GM21619 (cell line): Measurements from ENCODE around the gene PSMD12.
A peak's percentile ranks its signal among the peaks of the same experiment; 100 is the strongest.
"Not testable (repeated sequence)": the region's sequence is repeated elsewhere in the genome, so short reads cannot be mapped to it uniquely, and the experiment has no call there.

ENCODE experiments used
- ATAC-seq: cut with Tn5 transposase; IDR thresholded peaks from one replicate; pipeline ENCODE4 v1.9.1; 2021; ENCODE audit not compliant: unreplicated experiment

The PSMD12 gene

GRCh38 chr17:67366193-67367157, at the start of gene PSMD12:
TSS of gene PSMD12 (minus strand) at chr17:67366577. CDS start at chr17:67366519, 58 bp downstream.
- ATAC-seq, result peak; percentile 89

- ATAC-seq, result no peak
Measured at GRCh38 chr17:67415291-67415690, 48.9 kb upstream of the PSMD12 start.

- no peak for ATAC-seq
Measured at GRCh38 chr17:67414559-67414958, 48.2 kb upstream of the PSMD12 start.

GRCh38 chr17:67414130-67414529, 47.8 kb upstream of the PSMD12 start:
- ATAC-seq, result no peak

GRCh38 chr17:67413388-67413787, 47.0 kb upstream of the PSMD12 start:
- no peak for ATAC-seq

GRCh38 chr17:67412941-67413340, 46.6 kb upstream of the PSMD12 start:
- no peak for ATAC-seq

- no peak for ATAC-seq
Measured at GRCh38 chr17:67412032-67412431, 45.7 kb upstream of the PSMD12 start.

- no peak for ATAC-seq
Measured at GRCh38 chr17:67411397-67411796, 45.0 kb upstream of the PSMD12 start.

- not testable (repeated sequence) for ATAC-seq
Measured at GRCh38 chr17:67408455-67408830, 42.1 kb upstream of the PSMD12 start.

- no peak for ATAC-seq
Measured at GRCh38 chr17:67403483-67403882, 37.1 kb upstream of the PSMD12 start.

GRCh38 chr17:67403065-67403464, 36.7 kb upstream of the PSMD12 start:
- no peak for ATAC-seq

GRCh38 chr17:67401598-67402504, 35.5 kb upstream of the PSMD12 start:
- no peak for ATAC-seq

- no peak for ATAC-seq
Measured at GRCh38 chr17:67401106-67401505, 34.7 kb upstream of the PSMD12 start.

GRCh38 chr17:67400193-67400592, 33.8 kb upstream of the PSMD12 start:
- no peak for ATAC-seq

- no peak for ATAC-seq
Measured at GRCh38 chr17:67399676-67400075, 33.3 kb upstream of the PSMD12 start.

GRCh38 chr17:67393809-67394397, 27.5 kb upstream of the PSMD12 start:
- ATAC-seq, result no peak

- ATAC-seq, result no peak
Measured at GRCh38 chr17:67392111-67392510, 25.7 kb upstream of the PSMD12 start.

- peak; percentile 96 for ATAC-seq
Measured at GRCh38 chr17:67390646-67391361, 24.4 kb upstream of the PSMD12 start.

GRCh38 chr17:67390006-67390645, 23.7 kb upstream of the PSMD12 start:
- no peak for ATAC-seq

GRCh38 chr17:67388986-67389385, 22.6 kb upstream of the PSMD12 start:
- ATAC-seq, result no peak
